Activated naive CD8-positive, alpha-beta T cell treated with anti-CD3 and anti-CD28 coated beads, Interleukin-2, amount 10 ng/mL, durations not matched to agents 7 days and 5 days (primary cell): Measurements from ENCODE around the gene MRPL27. TPM values are rescaled to one million over a fixed set of nuclear protein-coding genes. Genes with fewer than 3 reads are reported as not detected.

Experiments used
- ATAC-seq: fragments of 150-1000 bp; cut with Tn5 transposase; one replicate; pipeline ENCODE4 v1.10.0; 2021; ENCODE audit warnings: low read depth, moderate library complexity
- POLR2A ChIA-PET: fragments of 350-600 bp; sonication (Branson Sonifier 250); formaldehyde crosslinking; loops from one replicate; lab custom pipeline; 2021; ENCODE audit warnings: antibody characterized with exemption; lab: Charles Lee
- DNase-seq: peaks from one replicate; pipeline ENCODE4 v3.0.0; 2021
- H3K27ac Mint-ChIP-seq: one replicate; pipeline ENCODE4 v1.8.0; 2022; ENCODE audit warnings: mild to moderate bottlenecking, mixed read lengths
- H3K27me3 Mint-ChIP-seq: one replicate; pipeline ENCODE4 v1.8.0; 2022; ENCODE audit warnings: mild to moderate bottlenecking, moderate library complexity, mixed read lengths
- H3K36me3 Mint-ChIP-seq: one replicate; pipeline ENCODE4 v1.8.0; 2021; ENCODE audit warnings: mild to moderate bottlenecking, mixed read lengths
- H3K4me1 Mint-ChIP-seq: one replicate; pipeline ENCODE4 v1.8.0; 2021; ENCODE audit warnings: mixed read lengths
- H3K4me3 Mint-ChIP-seq: one replicate; pipeline ENCODE4 v1.8.0; 2022; ENCODE audit warnings: mild to moderate bottlenecking, moderate library complexity, mixed read lengths
- H3K9me3 Mint-ChIP-seq: one replicate; pipeline ENCODE4 v1.8.0; 2021; ENCODE audit warnings: mixed read lengths
- total RNA-seq, 2 experiments: library from RNA; stranded (reverse); gene quantifications; one replicate each; pipeline ENCODE4 v1.2.3, GENCODE V29; 2021

Gene MRPL27
- total RNA-seq, 2 experiments from 2014 or later, result 49.6 to 51.0 TPM

DNA sequence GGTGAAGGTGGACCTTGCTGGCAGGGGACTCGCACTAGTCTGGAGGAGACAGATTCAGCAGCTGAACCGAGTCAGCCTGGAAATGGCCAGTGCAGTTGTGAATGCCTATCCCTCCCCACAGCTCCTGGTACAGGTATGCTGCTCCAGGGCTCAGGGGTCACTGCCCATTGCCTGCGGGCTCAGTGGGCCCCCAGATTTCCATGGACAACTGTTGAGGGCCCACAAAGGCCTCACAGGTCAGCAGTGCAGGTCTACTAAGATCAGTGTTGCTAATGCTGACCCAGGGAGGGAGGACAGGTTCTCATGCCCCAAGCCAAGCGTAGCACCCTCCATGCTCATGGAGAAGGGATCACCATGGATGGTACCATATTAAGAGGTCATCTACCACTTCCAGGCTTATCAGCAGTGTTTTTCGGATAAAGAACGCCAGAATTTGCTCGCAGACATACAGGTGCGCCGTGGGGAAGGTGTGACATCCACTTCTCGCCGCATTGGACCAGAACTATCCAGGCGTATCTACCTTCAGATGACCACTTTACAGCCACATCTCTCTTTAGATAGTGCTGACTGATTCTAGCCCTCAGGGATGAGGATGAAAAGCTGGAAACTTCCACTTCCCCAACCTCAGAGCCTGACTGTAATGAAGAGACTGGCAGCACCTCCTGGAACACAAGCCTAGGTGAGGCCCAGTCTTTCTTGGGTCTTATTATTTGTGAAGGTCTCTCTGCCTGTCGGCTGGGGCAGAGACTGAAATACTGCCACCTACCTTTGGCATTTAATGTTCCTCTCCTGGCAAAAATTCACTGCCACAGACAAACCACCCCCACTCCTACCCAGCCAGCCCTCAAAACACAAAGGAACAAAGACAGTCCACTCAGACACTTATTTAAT lies 7.6 kb upstream of the MRPL27 start:
- DNase-seq, result no peak
- POLR2A ChIA-PET, result interaction anchor here (0.9 to 1.7 kb wide), 4 partner anchors 8 to 19 kb away, joined by 3 to 5 read pairs (median 4); partner anchors contain the start of genes LRRC59 and MRPL27
- Mint-ChIP-seq H3K4me3 (no peak overlapping the region), H3K27me3 (no peaks in the 10 kb centered on the region), H3K4me1 (no peaks in the 10 kb centered on the region), H3K9me3 (no peaks in the 10 kb centered on the region), H3K36me3 (peaks cover 7% of the 10 kb centered on the region), H3K27ac (no peak overlapping the region)
- no peak for ATAC-seq

- Mint-ChIP-seq H3K36me3 (peaks cover 3% of the 10 kb centered on the region), H3K9me3 (no peaks in the 10 kb centered on the region), H3K27me3 (no peaks in the 10 kb centered on the region), H3K4me1 (no peaks in the 10 kb centered on the region), H3K27ac (peak overlapping the region; percentile 40), H3K4me3 (no peak overlapping the region)
- POLR2A ChIA-PET, result interaction anchor here (0.9 to 1.4 kb wide), 3 partner anchors 17 to 18 kb away, joined by 3 read pairs; partner anchors contain the start of gene LRRC59
- DNase-seq (no peak), ATAC-seq (no peak)
These were observed 6.6 kb upstream of the MRPL27 start for GRCh38 chr17:50379351-50380132.

DNA sequence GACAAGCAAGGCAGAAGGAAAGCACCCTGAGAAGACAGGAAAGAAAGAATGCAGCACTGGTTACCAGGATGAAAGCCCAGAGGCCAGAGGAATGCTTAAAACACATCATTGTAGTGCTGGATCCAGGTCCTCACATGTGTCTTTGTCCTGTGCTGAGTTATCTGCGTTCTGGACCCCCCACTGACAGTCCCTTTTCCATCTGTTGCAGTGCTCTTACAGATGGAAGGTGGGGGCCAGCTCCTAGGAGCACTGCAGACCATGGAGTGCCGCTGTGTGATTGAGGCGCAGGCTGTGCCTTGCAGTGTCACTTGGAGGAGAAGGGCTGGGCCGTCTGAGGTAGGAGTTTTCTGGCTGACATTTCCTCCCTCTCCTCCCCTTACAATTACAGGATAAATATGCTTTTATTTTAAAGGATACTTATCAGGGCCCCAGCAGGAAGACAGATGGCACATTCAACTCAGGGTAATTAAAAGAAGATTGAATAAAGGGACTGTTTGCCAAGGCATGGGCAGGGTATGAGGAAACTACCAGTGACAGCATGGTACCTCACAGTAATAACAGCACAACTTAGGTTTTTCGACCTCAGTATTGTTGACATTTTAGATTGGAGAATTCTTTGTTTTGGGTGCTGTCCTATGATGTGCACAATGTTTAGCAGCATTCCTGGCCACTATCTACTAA lies 3.0 kb upstream of the MRPL27 start:
- H3K27ac Mint-ChIP-seq, result no peak overlapping the region
- H3K36me3 Mint-ChIP-seq, result peaks cover 11% of the 10 kb centered on the region
- POLR2A ChIA-PET, result interaction anchor here (0.8 to 4.4 kb wide), 3 partner anchors 21 to 103 kb away, joined by 3 to 39 read pairs (median 4); partner anchors contain the start of gene LRRC59
- DNase-seq (no peak), ATAC-seq (no peak)
- no peaks in the 10 kb centered on the region for H3K9me3 Mint-ChIP-seq
- H3K4me3 Mint-ChIP-seq, result no peak overlapping the region
- H3K27me3 Mint-ChIP-seq, result no peaks in the 10 kb centered on the region
- H3K4me1 Mint-ChIP-seq, result peaks cover 15% of the 10 kb centered on the region

GRCh38 chr17:50373705-50374104 lies 721 bp upstream of the MRPL27 start:
- H3K27me3 Mint-ChIP-seq, result no peaks in the 10 kb centered on the region
- peaks cover 21% of the 10 kb centered on the region for H3K4me1 Mint-ChIP-seq
- no peak for ATAC-seq
- H3K36me3 Mint-ChIP-seq, result peaks cover 11% of the 10 kb centered on the region
- H3K4me3 Mint-ChIP-seq, result peak overlapping the region; percentile 98
- no peak for DNase-seq
- POLR2A ChIA-PET, result interaction anchor here (1.0 to 4.7 kb wide), 6 partner anchors 8 to 52 kb away, joined by 3 to 39 read pairs (median 14); partner anchors contain the start of genes ACSF2, LRRC59 and XYLT2
- H3K9me3 Mint-ChIP-seq, result no peaks in the 10 kb centered on the region
- peak overlapping the region; percentile 100 for H3K27ac Mint-ChIP-seq

DNA sequence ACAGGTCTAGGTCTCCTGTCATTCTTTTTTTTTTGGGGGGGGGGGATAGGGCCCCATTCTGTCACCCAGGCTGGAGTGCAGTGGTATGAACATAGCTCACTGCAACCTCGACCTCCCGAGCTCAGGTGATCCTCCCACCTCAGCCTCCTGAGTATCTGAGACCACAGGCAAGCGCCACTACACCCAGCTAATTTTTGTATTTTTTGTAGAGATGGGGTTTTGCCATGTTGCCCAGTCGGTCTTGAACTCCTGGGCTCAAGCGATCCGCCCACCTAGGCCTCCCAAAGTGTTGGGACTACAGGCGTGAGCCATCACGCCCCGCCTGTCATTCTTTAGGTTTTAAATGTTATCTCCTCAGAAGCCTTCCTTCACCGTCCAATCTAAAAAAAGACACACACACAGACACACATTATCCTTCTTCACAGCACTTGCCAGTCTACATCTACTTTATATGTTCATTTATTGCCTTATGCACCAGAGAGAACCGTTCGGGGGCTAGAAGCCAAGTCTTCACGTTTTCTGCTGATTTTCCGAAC lies 694 bp downstream of the MRPL27 start:
- Mint-ChIP-seq H3K36me3 (peaks cover 12% of the 10 kb centered on the region), H3K27ac (peak overlapping the region; percentile 100), H3K4me3 (peak overlapping the region; percentile 98), H3K4me1 (peaks cover 21% of the 10 kb centered on the region), H3K27me3 (no peaks in the 10 kb centered on the region), H3K9me3 (no peaks in the 10 kb centered on the region)
- ATAC-seq, result peak; percentile 3
- DNase-seq, result no peak
- POLR2A ChIA-PET, result interaction anchor here (0.6 to 4.7 kb wide), 7 partner anchors 9 to 172 kb away, joined by 3 to 39 read pairs (median 8); partner anchors contain the start of genes ACSF2, LRRC59 and XYLT2

DNA sequence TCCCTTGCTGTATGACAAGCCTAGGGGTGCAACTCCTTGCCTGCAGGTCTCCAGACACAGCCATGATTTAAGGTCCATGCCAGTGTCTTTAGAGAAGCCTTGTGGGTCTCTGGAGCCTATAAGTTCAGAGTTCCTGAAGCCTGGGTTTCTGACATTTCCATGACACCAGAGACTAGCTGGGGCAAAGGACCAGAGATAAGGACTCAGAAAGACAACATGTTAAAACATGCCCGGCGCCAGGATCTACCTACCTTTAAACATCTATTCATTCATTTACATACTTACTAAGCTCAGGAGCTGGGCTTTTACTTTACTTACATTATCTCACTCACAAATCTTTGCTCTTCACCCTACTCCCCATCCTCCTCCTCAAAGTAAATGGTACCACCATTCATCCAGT lies 1.5 kb downstream of the MRPL27 start:
- ATAC-seq (no peak), DNase-seq (no peak)
- Mint-ChIP-seq H3K9me3 (no peaks in the 10 kb centered on the region), H3K27me3 (no peaks in the 10 kb centered on the region), H3K27ac (peak overlapping the region; percentile 100), H3K36me3 (peaks cover 12% of the 10 kb centered on the region), H3K4me3 (peak overlapping the region; percentile 98), H3K4me1 (peaks cover 21% of the 10 kb centered on the region)
- POLR2A ChIA-PET, result interaction anchor here (1.2 to 4.7 kb wide), 5 partner anchors 9 to 171 kb away, joined by 3 to 39 read pairs (median 21); partner anchors contain the start of genes LRRC59 and XYLT2

DNA sequence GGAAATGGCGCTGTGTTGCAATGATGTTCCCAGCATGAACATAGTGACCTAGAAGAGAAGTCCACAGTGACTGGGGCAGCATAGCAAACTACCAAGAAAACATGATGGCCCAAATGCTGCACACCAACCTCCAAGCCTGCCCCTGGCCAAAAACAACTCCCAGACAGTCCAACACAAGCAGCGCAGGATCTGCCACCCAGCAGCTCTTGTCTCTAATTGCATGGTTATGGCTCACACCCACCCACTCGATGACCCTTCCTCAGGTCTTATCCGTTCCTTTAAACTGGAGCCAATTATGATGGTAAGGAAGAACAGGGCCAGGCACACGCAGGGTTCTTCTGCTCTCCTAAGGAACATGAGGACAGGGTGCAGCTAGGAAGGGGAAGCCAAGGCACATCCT lies 2.9 kb downstream of the MRPL27 start:
- POLR2A ChIA-PET, result interaction anchor here (4.7 kb wide), 1 partner anchor 8 kb away, joined by 35 read pairs; no protein-coding TSS in a partner anchor
- Mint-ChIP-seq H3K9me3 (no peaks in the 10 kb centered on the region), H3K4me3 (no peak overlapping the region), H3K36me3 (peaks cover 9% of the 10 kb centered on the region), H3K27ac (no peak overlapping the region), H3K27me3 (no peaks in the 10 kb centered on the region), H3K4me1 (peaks cover 21% of the 10 kb centered on the region)
- ATAC-seq (no peak), DNase-seq (no peak)

GRCh38 chr17:50367401-50367800 lies 5.6 kb downstream of the MRPL27 start:
- H3K4me3 Mint-ChIP-seq, result no peak overlapping the region
- DNase-seq (no peak), ATAC-seq (no peak)
- H3K27ac Mint-ChIP-seq, result no peak overlapping the region
- no peaks in the 10 kb centered on the region for H3K27me3 Mint-ChIP-seq
- H3K36me3 Mint-ChIP-seq, result peaks cover 9% of the 10 kb centered on the region
- H3K4me1 Mint-ChIP-seq, result peaks cover 20% of the 10 kb centered on the region
- POLR2A ChIA-PET, result no interaction called here
- H3K9me3 Mint-ChIP-seq, result no peaks in the 10 kb centered on the region

- Mint-ChIP-seq H3K36me3 (peaks cover 1% of the 10 kb centered on the region), H3K27me3 (no peaks in the 10 kb centered on the region), H3K4me3 (no peak overlapping the region), H3K27ac (no peak overlapping the region), H3K4me1 (peaks cover 16% of the 10 kb centered on the region), H3K9me3 (no peaks in the 10 kb centered on the region)
- no peak for ATAC-seq
- no peak for DNase-seq
- POLR2A ChIA-PET, result interaction anchor here (1.2 to 1.4 kb wide), 2 partner anchors 8 to 32 kb away, joined by 3 to 4 read pairs; partner anchors contain the start of gene LRRC59
These were observed 7.2 kb downstream of the MRPL27 start for GRCh38 chr17:50365649-50366393.

GRCh38 chr17:50365165-50365564 lies 7.8 kb downstream of the MRPL27 start:
- peaks cover 1% of the 10 kb centered on the region for H3K36me3 Mint-ChIP-seq
- peaks cover 15% of the 10 kb centered on the region for H3K4me1 Mint-ChIP-seq
- H3K4me3 Mint-ChIP-seq, result no peak overlapping the region
- POLR2A ChIA-PET, result interaction anchor here (1.2 to 1.4 kb wide), 2 partner anchors 9 to 32 kb away, joined by 3 to 4 read pairs; partner anchors contain the start of gene LRRC59
- H3K27me3 Mint-ChIP-seq, result no peaks in the 10 kb centered on the region
- no peak for DNase-seq
- H3K9me3 Mint-ChIP-seq, result no peaks in the 10 kb centered on the region
- no peak overlapping the region for H3K27ac Mint-ChIP-seq
- no peak for ATAC-seq

DNA sequence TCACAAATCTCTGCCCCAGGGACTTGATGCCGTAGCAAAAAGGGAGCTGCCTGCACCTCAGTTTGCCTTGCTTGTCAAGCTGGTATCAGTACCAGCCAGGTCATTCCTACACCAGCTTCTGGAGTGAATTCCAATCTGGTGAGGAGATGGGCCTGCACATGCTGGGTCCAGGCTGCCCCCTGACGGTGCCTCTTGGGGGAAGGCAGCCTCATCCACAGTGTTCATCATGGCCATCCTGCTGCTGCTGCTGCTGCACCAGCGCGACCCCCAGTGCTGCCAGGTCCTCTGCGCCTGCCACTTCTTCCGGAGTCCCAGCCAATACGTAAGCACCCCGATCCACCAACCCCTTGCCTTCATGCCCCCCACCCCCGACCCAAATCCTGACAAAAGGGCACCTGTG lies 8.3 kb downstream of the MRPL27 start:
- ATAC-seq, result no peak
- Mint-ChIP-seq H3K4me1 (peaks cover 14% of the 10 kb centered on the region), H3K36me3 (peaks cover 1% of the 10 kb centered on the region), H3K9me3 (no peaks in the 10 kb centered on the region), H3K27me3 (no peaks in the 10 kb centered on the region), H3K4me3 (no peak overlapping the region), H3K27ac (no peak overlapping the region)
- POLR2A ChIA-PET, result interaction anchor here (1.2 to 1.4 kb wide), 2 partner anchors 9 to 33 kb away, joined by 3 to 4 read pairs; partner anchors contain the start of gene LRRC59
- no peak for DNase-seq
